HG03025 (cell line): ENCODE data around the gene AMN.
"Not testable (repeated sequence)": the region's sequence is repeated elsewhere in the genome, so short reads cannot be mapped to it uniquely, and the experiment has no call there.

ENCODE experiments used
- ATAC-seq: cut with Tn5 transposase; IDR thresholded peaks from one replicate; pipeline ENCODE4 v1.9.1; 2021; ENCODE audit warnings: mild to moderate bottlenecking, moderate library complexity; ENCODE audit not compliant: unreplicated experiment, low FRiP score

Gene AMN

GRCh38 chr14:102911991-102912761, 10.3 kb upstream of the AMN start:
- ATAC-seq = no peak

GRCh38 chr14:102913341-102914211, 8.9 kb upstream of the AMN start:
- no peak for ATAC-seq

GRCh38 chr14:102914474-102915291, 7.8 kb upstream of the AMN start:
- no peak for ATAC-seq

DNA sequence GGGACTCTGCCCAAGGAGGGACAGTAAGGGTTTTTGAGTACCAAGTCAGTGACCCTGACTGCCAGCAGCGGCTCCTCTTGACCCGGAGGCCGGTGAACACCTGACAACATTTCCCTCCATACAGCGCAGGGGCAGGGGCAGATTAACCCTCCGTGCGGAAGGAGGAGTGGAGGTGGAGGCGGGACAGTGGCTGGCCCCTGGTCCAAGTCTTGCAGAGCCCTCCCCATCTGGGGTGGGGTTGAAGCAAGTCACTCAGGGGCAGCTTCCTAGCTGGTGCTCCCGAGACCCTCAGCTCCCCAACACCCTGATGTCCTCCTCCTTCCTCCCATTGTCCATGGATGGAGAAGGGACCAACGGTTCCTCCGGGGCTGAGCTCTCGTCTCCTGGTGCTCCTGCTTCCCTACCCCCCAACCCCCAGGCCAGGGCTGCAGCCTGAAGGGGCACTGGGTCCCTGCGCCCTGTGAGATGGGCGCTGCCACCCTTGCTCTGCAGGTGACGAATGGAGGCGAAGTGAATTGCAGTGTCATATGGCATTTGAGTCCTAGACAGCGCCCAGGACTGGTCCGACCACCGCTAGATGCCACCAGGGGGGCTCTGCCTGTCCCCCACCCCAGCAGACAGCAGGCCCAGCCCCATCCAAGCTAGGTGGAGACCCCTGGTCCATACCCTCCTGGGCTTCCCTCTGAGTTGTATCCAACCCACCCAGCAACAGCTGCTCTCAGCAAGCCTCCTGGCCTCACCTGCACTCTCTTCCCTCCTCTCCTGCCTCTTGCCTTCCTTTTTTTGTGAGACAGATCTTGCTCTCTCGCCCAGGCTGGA, 7.0 kb upstream of the AMN start:
- no peak for ATAC-seq

DNA sequence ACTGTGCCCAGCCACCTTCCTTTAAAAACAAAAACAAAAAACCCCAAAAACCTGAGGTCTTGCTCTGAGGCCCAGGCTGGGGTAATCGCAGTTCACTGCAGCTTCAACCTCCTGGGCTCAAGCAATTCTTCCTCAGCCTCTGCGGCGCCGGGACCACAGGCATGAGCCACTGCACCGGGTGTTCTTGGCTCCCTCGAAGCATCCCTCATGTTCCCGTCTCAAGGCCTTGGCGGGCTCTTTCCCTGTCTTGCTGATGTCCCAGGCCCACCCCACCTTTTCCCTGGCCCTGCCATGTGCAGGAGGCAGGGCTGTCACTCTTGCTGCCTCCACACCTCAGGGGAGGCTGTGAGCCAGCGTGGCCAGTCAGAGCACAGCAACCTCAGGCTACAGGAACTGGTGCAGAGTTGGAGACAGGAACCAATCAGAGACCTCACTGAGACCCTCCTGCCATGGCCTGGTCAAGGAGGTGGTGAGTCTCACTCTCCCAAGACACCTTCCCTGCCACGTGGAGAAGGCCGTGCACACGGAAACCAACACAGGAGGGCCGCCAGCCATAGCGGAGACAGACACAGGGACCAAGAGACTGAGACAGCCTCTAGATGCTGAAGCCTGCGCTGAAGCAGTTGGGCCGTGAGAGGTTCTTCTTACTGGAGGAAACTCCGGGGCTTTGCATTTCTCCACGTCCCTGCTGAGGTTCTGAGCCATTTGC, 6.0 kb upstream of the AMN start:
- no peak for ATAC-seq

DNA sequence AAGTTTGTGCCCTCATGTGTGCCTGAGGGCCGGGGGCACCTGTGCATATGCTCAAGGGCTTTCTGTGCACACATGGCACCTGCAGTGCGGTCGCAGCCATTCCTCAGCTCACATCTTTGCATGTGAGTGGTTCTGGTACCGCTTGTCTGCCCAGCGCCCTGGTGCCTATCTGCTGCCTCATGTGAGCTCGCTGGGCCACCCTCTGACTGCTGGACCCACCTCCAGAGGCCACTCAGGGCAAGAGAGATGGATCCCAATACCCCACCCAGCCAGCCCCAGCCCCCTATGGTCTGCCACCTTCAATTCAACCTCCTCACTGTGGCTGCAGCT, 5.4 kb upstream of the AMN start:
- no peak for ATAC-seq

- ATAC-seq = no peak
These were observed 4.8 kb upstream of the AMN start for GRCh38 chr14:102917469-102918211.

DNA sequence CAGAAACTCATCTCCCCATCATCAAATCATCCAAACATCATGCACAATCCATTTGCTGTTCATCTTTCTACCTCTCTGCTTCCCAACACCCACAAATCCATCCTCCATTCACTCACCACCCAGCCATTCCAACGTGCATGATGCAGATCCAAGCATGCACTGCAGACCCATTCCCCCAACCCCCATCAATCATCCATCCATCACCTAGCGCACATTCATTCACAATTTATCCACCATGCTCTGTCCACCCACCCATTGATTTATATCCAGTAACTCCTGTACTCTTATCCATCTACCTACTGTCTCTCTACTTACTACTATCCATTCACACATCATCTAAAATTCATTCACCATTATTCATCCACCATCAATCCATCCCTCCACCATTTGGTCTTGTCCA, 4.0 kb upstream of the AMN start:
- ATAC-seq = no peak

GRCh38 chr14:102920273-102920997, 2.0 kb upstream of the AMN start:
- no peak for ATAC-seq

GRCh38 chr14:102920998-102921304, 1.5 kb upstream of the AMN start:
- ATAC-seq = no peak

DNA sequence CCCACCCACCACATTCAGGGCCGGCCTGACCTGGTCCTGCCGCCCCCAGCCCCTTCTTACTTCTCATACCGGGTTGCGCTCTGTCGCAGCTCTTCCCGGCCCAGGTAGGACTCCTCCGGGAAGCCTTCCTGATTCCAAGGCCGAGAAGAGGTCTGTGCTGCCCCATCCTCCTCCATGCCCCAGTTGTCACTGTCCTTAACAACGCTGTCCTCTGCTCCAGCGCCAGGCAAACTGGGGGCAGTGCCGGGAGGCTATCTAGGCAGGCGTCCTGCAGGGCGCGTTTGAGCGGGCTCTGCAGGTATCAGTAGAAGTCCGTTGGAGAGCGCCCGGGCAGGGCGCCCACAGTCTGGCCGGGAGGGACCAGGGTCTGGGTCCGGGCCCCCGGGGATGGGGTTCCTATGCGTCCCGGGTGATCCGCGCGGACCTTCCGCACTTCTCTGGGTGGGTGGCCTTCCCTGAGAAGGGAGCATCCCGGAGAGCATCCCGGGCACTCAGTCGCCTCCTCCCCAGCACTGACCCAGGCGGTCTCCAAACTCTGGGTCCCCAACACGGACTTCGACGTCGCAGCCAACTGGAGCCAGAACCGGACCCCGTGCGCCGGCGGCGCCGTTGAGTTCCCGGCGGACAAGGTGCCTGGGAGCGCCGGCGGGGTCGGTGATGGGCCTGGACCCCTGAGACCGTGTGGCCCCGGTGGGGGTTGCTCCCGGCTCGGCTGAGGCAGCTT, 900 bp downstream of the AMN start:
- ATAC-seq = no peak

- ATAC-seq = no peak
These were observed 1.5 kb downstream of the AMN start for GRCh38 chr14:102923925-102924486.

DNA sequence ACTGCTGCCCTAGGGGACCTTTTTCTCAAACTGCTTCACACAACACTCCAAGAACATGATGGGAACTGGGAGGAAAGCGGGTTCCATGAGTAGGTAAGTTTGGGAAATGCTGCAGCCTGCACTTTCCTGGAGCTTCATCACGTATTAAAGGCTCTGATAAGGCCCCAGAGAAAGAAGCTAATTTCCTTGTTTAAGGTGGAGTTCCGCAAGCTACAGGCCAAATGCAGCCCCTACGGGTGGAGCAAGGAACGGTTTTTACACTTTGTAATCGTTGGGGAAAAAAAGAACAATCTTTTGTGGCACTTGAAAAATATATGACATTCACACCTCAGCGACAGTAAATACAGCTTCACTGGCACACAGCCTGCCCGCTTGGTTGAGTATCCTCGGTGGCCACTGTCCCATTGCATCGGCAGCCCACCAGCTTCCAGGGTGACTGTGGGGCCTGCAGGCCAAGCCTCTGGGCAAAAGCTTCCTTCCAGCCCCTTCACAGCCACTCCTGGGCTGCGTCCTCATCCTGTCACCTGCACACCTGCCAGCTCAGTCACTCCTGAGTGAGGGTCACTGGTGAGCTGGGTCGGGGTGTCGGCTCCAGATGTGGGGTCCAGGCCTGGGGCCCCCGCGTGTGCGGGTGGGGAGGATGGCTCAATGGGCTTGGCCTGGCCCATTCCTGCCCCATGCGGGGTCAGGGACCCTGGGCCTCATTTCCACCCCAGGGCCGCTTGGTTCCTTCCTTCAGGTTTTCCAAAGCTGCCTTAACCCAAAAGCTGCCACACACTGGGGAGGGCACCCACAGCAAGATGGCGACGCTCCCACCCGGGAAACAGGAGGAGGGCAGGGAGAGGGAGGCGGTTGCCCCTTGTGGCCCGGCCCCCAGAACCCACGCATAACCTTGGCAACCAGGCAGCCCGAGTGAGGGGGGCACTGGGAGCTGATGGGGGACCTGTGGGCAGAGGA, 2.4 kb downstream of the AMN start:
- no peak for ATAC-seq

- ATAC-seq = no peak
These were observed 3.2 kb downstream of the AMN start for GRCh38 chr14:102925646-102926045.

- ATAC-seq = no peak
These were observed 3.6 kb downstream of the AMN start for GRCh38 chr14:102926104-102926503.

DNA sequence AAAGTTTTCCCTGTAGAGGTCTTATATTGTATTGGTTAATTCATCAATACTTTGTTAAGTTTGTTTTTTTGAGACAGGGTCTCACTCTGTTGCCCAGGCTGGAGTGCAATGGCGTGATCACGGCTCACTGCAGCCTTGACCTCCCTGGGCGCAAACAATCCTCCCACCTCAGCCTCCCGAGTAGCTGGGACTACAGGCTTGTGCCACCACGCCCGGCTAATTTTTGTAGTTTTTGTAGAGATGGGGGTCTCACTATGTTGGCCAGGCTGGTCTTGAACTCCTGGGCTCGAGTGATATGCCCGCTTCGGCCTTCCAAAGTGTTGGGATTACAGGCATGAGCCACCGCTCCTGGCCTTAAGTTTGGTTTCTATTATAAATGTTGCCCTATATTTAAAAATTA, 4.4 kb downstream of the AMN start:
- not testable (repeated sequence) for ATAC-seq
